ENCODE results near the gene UGT3A2.

Gene UGT3A2

GRCh38 chr5:35988529-35988928, 78.2 kb downstream of the UGT3A2 start:
- TF ChIP-seq FOXP2 (optimal IDR thresholded peaks at IDR 0.05; ENCODE audit: borderline replicate concordance, extremely low read depth, extremely low read length, insufficient read depth) (no peak), TAF1 (IDR thresholded peaks at IDR 0.05; ENCODE audit: borderline replicate concordance, insufficient read depth, low read length) (no peak), REST (IDR thresholded peaks at IDR 0.05; ENCODE audit: insufficient read depth in 1 of 2, low read depth in 2 of 2, low read length in 2 of 2) (no peak), SIN3A (IDR thresholded peaks at IDR 0.05; ENCODE audit: borderline replicate concordance, insufficient read depth, low read length) (no peak), POLR2AphosphoS5 (IDR thresholded peaks at IDR 0.05; ENCODE audit: low read depth, low read length) (no peak)

GRCh38 chr5:35987776-35988175, 78.9 kb downstream of the UGT3A2 start:
- no peak for TF ChIP-seq POLR2AphosphoS5 (IDR thresholded peaks at IDR 0.05; ENCODE audit: low read depth, low read length)
- no peak for TF ChIP-seq FOXP2 (optimal IDR thresholded peaks at IDR 0.05; ENCODE audit: borderline replicate concordance, extremely low read depth, extremely low read length, insufficient read depth)
- no peak for TF ChIP-seq SIN3A (IDR thresholded peaks at IDR 0.05; ENCODE audit: borderline replicate concordance, insufficient read depth, low read length)
- no peak for TF ChIP-seq REST (IDR thresholded peaks at IDR 0.05; ENCODE audit: insufficient read depth in 1 of 2, low read depth in 2 of 2, low read length in 2 of 2)
- no peak for TF ChIP-seq TAF1 (IDR thresholded peaks at IDR 0.05; ENCODE audit: borderline replicate concordance, insufficient read depth, low read length)
